Karpas-422 (cell line): ENCODE measurements around the gene COL13A1. TPM values are rescaled to one million over a fixed set of nuclear protein-coding genes. Genes with fewer than 3 reads are reported as not detected.

ENCODE experiments used
- DNase-seq: peaks from one replicate; pipeline ENCODE4 v3.0.0-alpha.2; 2015
- H2AFZ ChIP-seq: fragments of 200-600 bp; sonication (generic); 2 replicates; pipeline ENCODE4 v1.6.1; 2014; ENCODE audit warnings: antibody characterized with exemption, low read length, mixed read lengths
- H3K27ac ChIP-seq: fragments of 200-600 bp; sonication (generic); 2 replicates; pipeline ENCODE4 v1.5.1; 2014; ENCODE audit warnings: mild to moderate bottlenecking, low read length, moderate library complexity
- H3K27me3 ChIP-seq: fragments of 200-600 bp; sonication (generic); 2 replicates; pipeline ENCODE4 v1.6.1; 2014; ENCODE audit warnings: low read length, mixed read lengths
- H3K36me3 ChIP-seq: fragments of 200-600 bp; sonication (generic); 2 replicates; pipeline ENCODE4 v1.6.1; 2014; ENCODE audit warnings: low read length, mixed read lengths; ENCODE audit not compliant: insufficient read depth
- H3K4me1 ChIP-seq: fragments of 200-600 bp; sonication (generic); 2 replicates; pipeline ENCODE4 v1.6.1; 2014; ENCODE audit warnings: mild to moderate bottlenecking, low read length, mixed read lengths
- H3K4me2 ChIP-seq: fragments of 200-600 bp; sonication (generic); 2 replicates; pipeline ENCODE4 v1.6.1; 2014; ENCODE audit warnings: low read length, low read depth, mild to moderate bottlenecking; ENCODE audit not compliant: poor library complexity, severe bottlenecking
- H3K4me3 ChIP-seq: fragments of 200-600 bp; sonication (generic); 2 replicates; pipeline ENCODE4 v1.5.1; 2014; ENCODE audit warnings: mild to moderate bottlenecking, antibody characterized with exemption, low read length, mixed read lengths
- H3K79me2 ChIP-seq: fragments of 200-600 bp; sonication (generic); 2 replicates; pipeline ENCODE4 v1.6.1; 2014; ENCODE audit warnings: mild to moderate bottlenecking, low read length, mixed read lengths
- H3K9ac ChIP-seq: fragments of 200-600 bp; sonication (generic); 2 replicates; pipeline ENCODE4 v1.6.0; 2014; ENCODE audit warnings: low read length
- H3K9me2 ChIP-seq: fragments of 200-600 bp; sonication (generic), shearing (Covaris generic); replicated peaks from 2 replicates; pipeline ENCODE4 v1.6.0; 2014; ENCODE audit warnings: mild to moderate bottlenecking, low read length, moderate library complexity; ENCODE audit not compliant: insufficient read depth
- H3K9me3 ChIP-seq: fragments of 300-700, 200-600 bp; sonication (generic); 2 replicates; pipeline ENCODE4 v1.6.1; 2014; ENCODE audit warnings: low read length, mixed read lengths
- H4K20me1 ChIP-seq: fragments of 200-600 bp; sonication (generic); 2 replicates; pipeline ENCODE4 v1.6.1; 2014; ENCODE audit warnings: mild to moderate bottlenecking, antibody characterized with exemption, low read length, low read depth; ENCODE audit not compliant: insufficient read depth
- total RNA-seq: library from RNA; depleted of rRNA; stranded (reverse); fragments of >200 nt; shearing (Covaris generic); gene quantifications from 2 replicates; pipeline ENCODE4 v1.2.3, GENCODE V29; 2014; ENCODE audit warnings: low replicate concordance

The COL13A1 gene
- total RNA-seq, 1 experiment from 2014 or later: not detected

DNA sequence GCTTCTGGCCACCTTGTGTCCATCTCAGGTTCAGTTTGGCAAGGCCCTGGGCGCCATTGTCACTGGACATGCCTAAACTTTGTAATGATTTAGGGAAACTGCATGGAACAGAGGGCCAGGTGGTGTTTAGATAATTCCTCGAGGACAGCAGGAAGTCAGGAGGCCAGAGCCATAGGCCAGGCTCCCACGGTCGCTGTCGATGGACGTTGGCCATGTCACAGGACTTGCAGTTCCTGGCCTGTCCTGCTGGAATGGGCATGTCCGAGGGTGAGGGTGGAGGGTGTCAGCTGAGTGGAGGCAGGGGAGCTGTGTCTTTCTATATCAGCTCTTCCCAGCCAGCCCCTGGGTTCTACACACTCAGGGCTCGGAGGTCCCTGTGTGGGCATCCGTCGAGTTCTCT is 143.1 kb downstream of the COL13A1 start:
- Histone ChIP-seq H3K4me3 (no peak overlapping the region), H3K4me1 (no peaks in the 10 kb centered on the region), H3K9ac (no peak overlapping the region), H3K27me3 (no peaks in the 10 kb centered on the region), H3K79me2 (no peaks in the 10 kb centered on the region), H3K27ac (no peak overlapping the region), H3K36me3 (no peaks in the 10 kb centered on the region), H3K4me2 (no peak overlapping the region), H2AFZ (no peak overlapping the region), H3K9me3 (no peaks in the 10 kb centered on the region), H4K20me1 (no peaks in the 10 kb centered on the region), H3K9me2 (no peaks in the 10 kb centered on the region)
- DNase-seq: no peak

DNA sequence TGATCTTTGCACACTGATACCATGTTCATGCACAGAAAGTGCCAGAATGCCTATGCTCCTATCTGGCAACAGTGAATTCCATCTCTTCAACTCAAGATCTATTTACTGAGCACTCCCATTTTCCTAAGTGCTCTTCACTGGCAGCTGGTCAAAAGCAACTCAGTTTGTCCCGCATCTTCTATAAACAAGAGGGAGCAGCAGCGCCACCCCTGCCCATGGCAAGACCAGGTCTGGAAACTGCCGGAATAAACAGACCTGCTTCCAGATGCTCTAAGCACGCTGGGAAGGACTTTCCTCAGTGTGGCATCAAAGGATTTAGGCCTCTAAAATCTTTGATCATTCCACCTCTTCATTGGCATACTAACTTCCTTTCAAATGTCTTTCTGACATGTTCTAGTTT is 146.6 kb downstream of the COL13A1 start:
- no peaks in the 10 kb centered on the region for H3K79me2 ChIP-seq
- H2AFZ ChIP-seq: no peak overlapping the region
- H3K4me1 ChIP-seq: peaks cover 11% of the 10 kb centered on the region
- no peak overlapping the region for H3K4me2 ChIP-seq
- no peaks in the 10 kb centered on the region for H3K27me3 ChIP-seq
- no peak for DNase-seq
- no peaks in the 10 kb centered on the region for H3K9me2 ChIP-seq
- no peaks in the 10 kb centered on the region for H3K36me3 ChIP-seq
- H3K4me3 ChIP-seq: no peak overlapping the region
- no peaks in the 10 kb centered on the region for H4K20me1 ChIP-seq
- no peaks in the 10 kb centered on the region for H3K9me3 ChIP-seq
- H3K27ac ChIP-seq: no peak overlapping the region
- H3K9ac ChIP-seq: no peak overlapping the region

DNA sequence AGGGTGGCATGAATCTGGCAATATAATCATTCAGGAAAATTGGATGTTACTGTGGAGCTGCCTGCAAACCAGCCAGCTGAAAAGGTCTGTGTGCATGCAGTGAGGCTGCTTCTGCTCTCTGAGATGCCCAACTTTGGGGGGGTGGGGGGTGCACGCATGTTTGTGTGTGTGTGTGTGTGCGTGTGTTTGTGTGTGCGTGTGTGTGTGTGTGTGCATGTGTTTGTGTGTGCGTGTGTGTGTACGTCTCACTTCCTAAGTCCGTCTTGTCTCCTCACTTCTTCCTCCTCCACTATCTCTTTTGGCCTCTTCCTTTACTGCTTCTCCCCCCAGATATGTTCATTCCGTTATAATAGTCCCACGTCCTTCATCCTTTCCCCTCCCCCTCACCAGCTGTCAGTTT is 148.1 kb downstream of the COL13A1 start:
- Histone ChIP-seq H3K79me2 (no peaks in the 10 kb centered on the region), H3K9me2 (no peaks in the 10 kb centered on the region), H3K36me3 (no peaks in the 10 kb centered on the region), H3K9me3 (no peaks in the 10 kb centered on the region), H2AFZ (no peak overlapping the region), H3K27me3 (no peaks in the 10 kb centered on the region), H3K4me2 (no peak overlapping the region), H3K4me3 (no peak overlapping the region), H3K9ac (no peak overlapping the region), H4K20me1 (no peaks in the 10 kb centered on the region), H3K27ac (no peak overlapping the region), H3K4me1 (peaks cover 11% of the 10 kb centered on the region)
- DNase-seq: no peak

DNA sequence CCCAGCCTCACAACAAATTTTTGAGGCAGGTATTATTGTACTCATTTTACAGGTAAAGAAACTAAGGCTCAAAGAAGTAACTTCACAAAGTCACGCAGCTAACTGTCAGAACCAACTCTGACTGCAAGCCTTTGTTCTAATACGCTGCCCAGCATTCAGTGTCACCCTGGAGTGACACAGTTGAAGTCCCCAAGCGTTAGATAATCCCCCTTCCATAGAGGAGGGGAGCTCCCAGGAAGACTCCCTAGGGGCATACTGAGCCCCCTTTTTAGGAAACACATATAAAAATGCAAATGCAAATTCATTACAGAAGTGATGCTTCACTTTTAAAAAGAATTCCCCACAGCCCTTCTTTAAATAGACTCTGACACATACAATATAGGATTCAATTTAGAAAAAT is 150.0 kb downstream of the COL13A1 start:
- Histone ChIP-seq H3K27ac (no peak overlapping the region), H3K27me3 (no peaks in the 10 kb centered on the region), H3K9me2 (no peaks in the 10 kb centered on the region), H4K20me1 (no peaks in the 10 kb centered on the region), H3K79me2 (no peaks in the 10 kb centered on the region), H3K4me2 (no peak overlapping the region), H2AFZ (no peak overlapping the region), H3K36me3 (no peaks in the 10 kb centered on the region), H3K9ac (no peak overlapping the region), H3K4me3 (no peak overlapping the region), H3K4me1 (peaks cover 11% of the 10 kb centered on the region), H3K9me3 (no peaks in the 10 kb centered on the region)
- no peak for DNase-seq

DNA sequence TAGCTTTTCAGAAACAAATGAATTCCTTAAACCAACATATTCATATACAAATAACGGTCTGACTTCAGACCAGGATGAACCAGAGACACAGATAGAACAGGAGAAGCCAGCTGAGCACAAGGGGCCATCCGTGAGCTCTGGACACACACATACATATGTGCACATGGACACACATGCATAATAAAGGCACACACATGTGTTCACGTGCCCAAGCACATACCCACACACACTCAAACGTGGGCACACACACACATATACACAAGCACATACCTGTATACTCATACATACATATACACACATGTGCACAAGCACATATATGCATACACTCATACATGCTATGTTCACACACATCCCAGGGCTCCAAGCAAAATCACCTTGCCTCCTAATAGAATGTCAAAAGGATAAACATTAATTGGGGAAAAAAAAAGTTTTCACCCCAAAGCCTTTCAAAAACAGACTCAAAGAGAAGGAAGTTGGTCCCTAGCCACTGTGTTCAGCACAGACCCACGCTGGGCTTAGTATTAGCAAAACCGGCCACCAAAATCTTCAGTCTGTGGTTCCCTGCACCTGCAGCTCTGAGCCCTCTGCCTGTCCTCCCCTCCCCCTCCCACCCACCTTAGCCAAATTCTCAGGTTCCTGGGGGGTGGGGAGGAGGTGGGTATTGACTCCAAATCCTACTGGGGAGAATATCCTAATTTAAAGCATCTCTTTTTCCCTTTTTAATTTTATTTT is 150.5 kb downstream of the COL13A1 start:
- Histone ChIP-seq H3K9me2 (no peaks in the 10 kb centered on the region), H3K36me3 (no peaks in the 10 kb centered on the region), H2AFZ (no peak overlapping the region), H3K27ac (no peak overlapping the region), H3K27me3 (no peaks in the 10 kb centered on the region), H3K79me2 (no peaks in the 10 kb centered on the region), H3K9ac (no peak overlapping the region), H3K9me3 (no peaks in the 10 kb centered on the region), H3K4me3 (no peak overlapping the region), H4K20me1 (no peaks in the 10 kb centered on the region), H3K4me1 (peaks cover 11% of the 10 kb centered on the region), H3K4me2 (no peak overlapping the region)
- DNase-seq: no peak

DNA sequence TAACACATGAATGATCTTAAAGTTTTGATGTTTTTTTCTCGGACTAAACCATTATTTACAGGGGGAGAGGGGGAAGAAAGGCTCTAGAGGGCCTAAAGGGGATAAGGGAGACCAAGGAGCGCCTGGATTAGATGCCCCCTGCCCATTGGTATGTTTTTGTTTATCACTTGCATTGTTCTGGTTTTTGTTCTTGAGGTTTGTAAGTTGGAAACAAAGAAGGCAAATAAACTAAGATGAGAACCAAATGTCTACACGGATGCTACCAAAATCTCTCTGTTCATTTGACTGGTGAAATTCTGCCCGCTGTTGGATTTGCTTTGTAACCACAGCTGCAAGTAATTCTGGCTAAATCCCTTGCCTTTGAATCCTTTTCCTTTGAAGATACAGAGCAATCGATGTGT is 151.1 kb downstream of the COL13A1 start:
- Histone ChIP-seq H3K79me2 (no peaks in the 10 kb centered on the region), H3K4me3 (no peak overlapping the region), H3K27ac (no peak overlapping the region), H3K4me2 (no peak overlapping the region), H3K9me3 (no peaks in the 10 kb centered on the region), H3K4me1 (peaks cover 11% of the 10 kb centered on the region), H3K9ac (no peak overlapping the region), H4K20me1 (no peaks in the 10 kb centered on the region), H3K36me3 (no peaks in the 10 kb centered on the region), H3K9me2 (no peaks in the 10 kb centered on the region), H3K27me3 (no peaks in the 10 kb centered on the region), H2AFZ (no peak overlapping the region)
- DNase-seq: no peak

DNA sequence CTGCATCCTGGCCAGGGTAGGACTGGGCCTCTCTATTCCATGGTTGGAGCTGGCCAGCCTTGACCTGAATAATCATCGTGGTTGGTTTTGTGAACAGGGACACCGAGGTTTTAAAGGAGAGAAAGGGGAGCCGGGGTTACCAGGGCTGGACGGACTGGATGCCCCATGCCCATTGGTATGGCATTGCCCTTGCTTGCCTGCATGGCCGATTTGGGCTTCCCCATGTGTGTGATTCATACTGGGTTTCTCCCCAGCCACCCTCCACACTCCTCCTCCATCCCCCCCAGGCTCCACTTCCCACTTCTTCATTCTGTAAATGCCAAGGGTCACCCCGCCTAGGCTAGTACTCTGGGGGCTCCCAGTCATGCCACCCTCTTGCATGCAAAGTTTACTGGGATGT is 152.1 kb downstream of the COL13A1 start:
- peaks cover 11% of the 10 kb centered on the region for H3K4me1 ChIP-seq
- H3K4me3 ChIP-seq: no peak overlapping the region
- H4K20me1 ChIP-seq: no peaks in the 10 kb centered on the region
- no peaks in the 10 kb centered on the region for H3K79me2 ChIP-seq
- no peak for DNase-seq
- no peak overlapping the region for H3K4me2 ChIP-seq
- H3K36me3 ChIP-seq: no peaks in the 10 kb centered on the region
- H3K27ac ChIP-seq: no peak overlapping the region
- no peaks in the 10 kb centered on the region for H3K9me2 ChIP-seq
- no peak overlapping the region for H2AFZ ChIP-seq
- no peak overlapping the region for H3K9ac ChIP-seq
- H3K27me3 ChIP-seq: no peaks in the 10 kb centered on the region
- H3K9me3 ChIP-seq: no peaks in the 10 kb centered on the region

DNA sequence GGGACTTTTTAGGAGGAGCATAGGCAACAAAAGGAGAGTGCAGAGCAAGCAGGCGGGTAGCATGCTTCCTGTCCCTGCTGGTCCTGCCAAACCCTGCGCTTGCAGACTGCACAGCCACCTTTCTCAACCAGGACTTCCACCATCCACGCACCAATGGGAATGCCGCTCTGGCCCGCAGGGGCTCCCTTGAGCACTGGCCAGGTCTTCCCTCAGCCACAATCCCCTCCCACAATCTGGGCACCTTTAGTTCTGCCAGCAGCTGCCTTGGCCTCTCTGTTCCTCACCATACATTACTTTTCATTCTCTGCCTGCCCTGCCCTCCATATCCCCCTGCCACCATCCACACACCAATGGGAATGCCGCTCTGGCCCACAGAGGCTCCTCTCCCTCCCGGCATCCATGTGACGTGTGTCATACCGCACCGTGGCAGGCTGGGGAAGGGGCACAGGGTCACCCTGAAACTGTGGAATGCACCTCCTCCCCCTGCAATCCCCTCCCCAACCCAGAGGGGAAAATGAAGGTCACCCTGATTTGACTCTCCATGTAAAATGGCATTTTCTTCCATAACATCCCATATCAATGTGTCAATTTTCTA is 153.6 kb downstream of the COL13A1 start:
- H3K79me2 ChIP-seq: no peaks in the 10 kb centered on the region
- no peak overlapping the region for H2AFZ ChIP-seq
- DNase-seq: no peak
- H4K20me1 ChIP-seq: no peaks in the 10 kb centered on the region
- H3K9me3 ChIP-seq: no peaks in the 10 kb centered on the region
- H3K27me3 ChIP-seq: no peaks in the 10 kb centered on the region
- H3K9me2 ChIP-seq: no peaks in the 10 kb centered on the region
- no peaks in the 10 kb centered on the region for H3K36me3 ChIP-seq
- H3K9ac ChIP-seq: no peak overlapping the region
- H3K4me1 ChIP-seq: peaks cover 20% of the 10 kb centered on the region
- no peak overlapping the region for H3K27ac ChIP-seq
- no peak overlapping the region for H3K4me2 ChIP-seq
- H3K4me3 ChIP-seq: no peak overlapping the region
